GM21423 (cell line): ENCODE data around the gene AP2A1.

ENCODE experiments used
- ATAC-seq: cut with Tn5 transposase; IDR thresholded peaks from one replicate; pipeline ENCODE4 v1.9.1; 2021; ENCODE audit warnings: mild to moderate bottlenecking, moderate library complexity; ENCODE audit not compliant: unreplicated experiment

The AP2A1 gene

GRCh38 chr19:49853852-49854377 is 87.1 kb downstream of the AP2A1 start:
- ATAC-seq, result no peak

DNA sequence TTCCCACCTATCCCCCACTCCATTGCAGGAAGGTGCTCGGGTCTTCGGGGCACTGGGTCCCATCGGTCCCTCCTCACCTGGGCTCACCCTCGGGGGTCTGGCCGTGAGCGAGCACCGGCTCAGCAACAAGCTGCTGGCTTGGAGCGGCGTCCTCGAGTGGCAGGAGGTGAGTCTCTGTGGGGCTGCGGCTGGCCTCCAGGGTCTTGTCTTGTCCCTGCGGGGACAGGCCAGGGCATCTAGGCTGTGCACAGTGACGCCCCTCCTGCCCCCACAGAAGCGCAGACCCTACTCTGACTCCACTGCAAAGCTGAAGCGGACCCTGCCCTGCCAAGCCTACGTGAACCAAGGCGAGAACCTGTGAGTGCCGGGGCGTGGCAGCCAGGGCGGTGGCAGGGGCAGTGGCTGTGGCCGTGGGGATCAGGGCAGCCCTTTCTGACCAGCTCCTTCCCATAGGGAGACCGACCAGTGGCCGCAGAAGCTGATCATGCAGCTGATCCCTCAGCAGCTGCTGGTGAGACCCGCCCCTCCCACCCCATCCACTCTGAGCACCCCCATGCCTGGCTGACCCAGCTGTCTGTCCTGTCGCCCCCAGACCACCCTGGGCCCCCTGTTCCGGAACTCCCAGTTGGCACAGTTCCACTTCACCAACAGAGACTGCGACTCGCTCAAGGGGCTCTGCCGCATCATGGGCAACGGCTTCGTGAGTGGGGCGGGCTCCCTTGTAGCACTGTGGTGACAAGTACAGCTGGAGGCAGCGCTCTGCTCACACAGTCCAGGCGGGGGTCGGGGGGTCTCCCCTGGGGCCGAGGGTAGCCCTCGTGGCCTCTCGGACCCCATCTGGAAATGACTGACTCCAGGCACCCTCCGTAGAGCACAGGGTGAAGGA is 87.8 kb downstream of the AP2A1 start:
- no peak for ATAC-seq

- ATAC-seq, result no peak
Measured at GRCh38 chr19:49855277-49855675, 88.5 kb downstream of the AP2A1 start.

- ATAC-seq, result no peak
Measured at GRCh38 chr19:49855676-49856573, 89.1 kb downstream of the AP2A1 start.

DNA sequence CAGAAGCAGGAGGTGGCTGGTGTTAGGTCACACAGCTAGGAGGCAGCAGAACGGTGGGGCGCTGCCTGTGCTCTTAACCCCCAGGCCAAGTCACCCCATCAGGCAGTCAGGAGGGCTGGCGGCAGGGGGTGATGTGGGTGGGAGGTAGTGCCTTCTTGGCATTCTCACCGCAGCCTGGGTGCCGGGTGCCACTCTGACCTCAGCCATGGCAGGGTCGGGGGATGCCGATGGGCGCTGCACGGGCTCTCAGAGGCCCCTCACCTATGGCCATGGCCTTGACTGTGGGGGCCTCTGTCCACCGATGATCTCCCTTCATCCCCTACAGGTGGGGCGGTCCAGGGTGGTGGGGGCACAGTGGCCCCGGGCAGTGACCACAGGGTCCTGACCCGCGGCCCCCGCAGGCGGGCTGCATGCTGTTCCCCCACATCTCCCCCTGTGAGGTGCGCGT is 89.8 kb downstream of the AP2A1 start:
- ATAC-seq, result no peak
